HG03439 (cell line): Measurements from ENCODE around the gene ADAMTS15.
"Not testable (repeated sequence)": the region's sequence is repeated elsewhere in the genome, so short reads cannot be mapped to it uniquely, and the experiment has no call there.

ENCODE experiments used
- ATAC-seq: cut with Tn5 transposase; IDR thresholded peaks from one replicate; pipeline ENCODE4 v1.9.1; 2021; ENCODE audit warnings: mild to moderate bottlenecking, moderate library complexity; ENCODE audit not compliant: unreplicated experiment

Gene ADAMTS15

DNA sequence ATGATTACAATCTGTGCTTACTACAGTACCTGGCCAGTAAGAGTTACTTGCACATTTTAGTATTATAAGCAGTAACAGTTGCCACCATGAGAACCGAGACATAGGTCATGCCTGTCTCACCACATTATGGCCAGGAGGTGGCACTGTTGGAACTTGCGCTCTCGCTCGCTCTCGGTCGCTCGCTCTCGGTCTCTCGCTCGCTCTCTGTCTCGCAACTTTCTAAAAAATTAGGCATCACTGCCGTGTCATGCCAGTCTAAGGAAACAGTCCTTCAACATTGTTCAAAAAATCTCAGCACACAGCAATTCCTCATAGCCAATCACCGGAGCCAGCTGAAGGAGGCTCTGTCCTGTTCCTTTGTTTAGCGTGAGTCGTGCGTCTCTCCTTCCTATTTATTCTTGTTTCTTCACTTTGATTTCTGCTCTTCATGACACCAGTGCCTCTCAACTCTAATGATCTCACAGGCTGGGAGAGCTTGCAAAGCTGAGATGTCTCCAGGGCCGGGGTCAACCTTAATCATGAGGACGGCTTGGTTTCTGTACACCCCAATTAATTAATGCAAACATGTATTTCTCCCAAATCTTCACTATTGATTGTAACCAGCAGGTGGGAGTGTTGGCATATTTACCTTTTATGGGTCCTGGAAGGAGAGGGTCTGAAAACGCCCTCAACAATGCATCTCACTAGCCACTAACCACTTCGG, 13.8 kb upstream of the ADAMTS15 start:
- peak; percentile 91 for ATAC-seq

DNA sequence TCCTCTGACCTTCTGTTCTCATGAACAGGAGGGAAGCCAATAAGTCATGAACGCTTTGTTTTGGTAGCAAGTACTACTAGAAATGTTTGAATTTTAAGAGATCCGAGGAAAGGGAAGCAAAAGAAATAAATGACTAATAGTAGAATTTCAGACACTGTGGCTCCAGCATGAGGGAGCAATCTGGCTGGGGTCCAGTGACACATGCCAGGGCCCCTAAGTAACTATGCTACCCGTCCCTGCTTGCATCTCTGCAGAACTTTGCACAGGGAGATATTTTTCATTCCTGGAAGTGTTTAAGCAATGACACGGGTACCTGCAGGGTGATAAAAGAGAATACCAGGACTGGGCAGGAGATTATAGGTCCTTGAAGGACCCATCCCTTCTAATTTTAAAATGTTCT, 12.8 kb upstream of the ADAMTS15 start:
- ATAC-seq = no peak

- no peak for ATAC-seq
These were observed 12.3 kb upstream of the ADAMTS15 start for GRCh38 chr11:130436171-130436570.

DNA sequence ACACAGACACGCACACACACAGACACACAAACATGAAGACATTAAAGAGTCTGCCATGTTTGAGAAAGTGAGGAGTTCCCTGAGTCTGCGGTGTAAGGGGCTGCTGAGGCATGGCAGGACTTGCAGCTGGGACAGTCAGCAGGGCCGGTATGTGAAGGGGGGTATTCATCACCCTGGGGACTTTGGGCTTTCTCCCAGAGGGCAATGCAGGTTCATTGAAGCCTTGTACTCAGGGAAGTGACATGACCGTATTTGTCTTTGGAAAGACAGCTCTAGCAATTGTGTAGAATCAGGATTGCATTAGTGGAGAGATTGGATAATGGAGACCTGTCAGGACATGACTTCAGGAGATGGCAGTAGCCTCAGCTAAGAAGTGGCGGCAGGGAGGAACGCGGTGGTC, 10.6 kb upstream of the ADAMTS15 start:
- ATAC-seq = no peak

GRCh38 chr11:130438401-130439159, 9.9 kb upstream of the ADAMTS15 start:
- ATAC-seq = not testable (repeated sequence)

DNA sequence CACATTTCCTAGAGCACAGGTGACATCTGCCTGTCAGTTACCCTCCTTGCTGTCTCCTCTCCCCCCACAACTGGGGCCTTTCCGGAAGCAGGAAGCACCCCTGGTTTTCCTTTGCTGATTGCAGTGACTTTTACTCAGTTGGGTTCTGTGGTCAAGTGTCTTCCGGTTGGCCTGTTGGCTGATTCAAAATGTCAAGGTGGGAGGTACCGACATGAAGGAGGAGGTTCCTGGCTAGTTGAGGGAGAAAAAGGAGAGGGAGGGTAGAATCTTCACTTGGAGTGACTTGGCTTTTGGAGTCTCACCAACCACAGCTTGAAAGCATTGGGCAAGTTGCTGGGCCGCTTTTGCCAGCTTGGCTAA, 9.3 kb upstream of the ADAMTS15 start:
- no peak for ATAC-seq

- no peak for ATAC-seq
These were observed 8.6 kb upstream of the ADAMTS15 start for GRCh38 chr11:130439876-130440275.

- no peak for ATAC-seq
These were observed 6.7 kb upstream of the ADAMTS15 start for GRCh38 chr11:130441719-130442118.

GRCh38 chr11:130442737-130443136, 5.7 kb upstream of the ADAMTS15 start:
- no peak for ATAC-seq

DNA sequence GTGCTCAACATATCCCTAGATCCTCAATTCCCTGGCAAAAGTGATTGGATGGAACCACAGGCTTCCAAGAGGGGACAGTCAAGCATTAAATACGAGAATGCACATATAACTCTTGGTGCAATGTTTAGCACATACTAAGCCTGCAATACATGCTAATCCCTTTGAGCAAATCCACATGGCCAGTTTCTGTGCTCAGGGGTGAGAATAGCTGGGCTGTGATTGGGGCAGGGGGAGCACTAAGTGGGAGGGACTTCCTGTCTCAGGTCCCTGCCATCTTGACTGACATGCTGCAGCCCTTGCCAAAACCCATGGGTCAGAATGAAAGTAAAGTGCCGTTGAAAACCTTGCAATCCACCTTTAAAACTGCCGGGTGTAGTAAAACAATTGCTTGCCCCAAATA, 2.7 kb upstream of the ADAMTS15 start:
- ATAC-seq = no peak

DNA sequence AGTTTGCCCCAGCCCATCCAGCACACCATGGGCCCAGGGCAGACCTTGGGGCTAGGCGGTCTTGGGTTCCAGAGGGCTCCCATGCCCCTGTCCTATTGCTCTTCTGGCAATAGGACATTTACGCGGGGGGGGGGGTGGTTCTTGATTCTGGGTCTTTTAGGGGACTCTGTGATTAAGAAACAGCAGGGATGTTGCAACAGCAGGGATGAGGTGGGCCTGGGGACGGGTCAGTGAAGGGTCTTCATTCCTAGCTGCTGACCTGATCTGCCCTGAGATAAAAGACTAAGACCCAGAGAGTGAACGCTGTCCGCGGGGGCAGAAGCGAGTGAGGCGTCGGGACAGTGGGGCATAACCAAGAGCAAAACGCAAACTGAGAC, 418 bp upstream of the ADAMTS15 start:
- no peak for ATAC-seq

- no peak for ATAC-seq
These were observed 1.0 kb downstream of the ADAMTS15 start for GRCh38 chr11:130449310-130449990.

GRCh38 chr11:130449996-130450769, 1.7 kb downstream of the ADAMTS15 start:
- no peak for ATAC-seq

DNA sequence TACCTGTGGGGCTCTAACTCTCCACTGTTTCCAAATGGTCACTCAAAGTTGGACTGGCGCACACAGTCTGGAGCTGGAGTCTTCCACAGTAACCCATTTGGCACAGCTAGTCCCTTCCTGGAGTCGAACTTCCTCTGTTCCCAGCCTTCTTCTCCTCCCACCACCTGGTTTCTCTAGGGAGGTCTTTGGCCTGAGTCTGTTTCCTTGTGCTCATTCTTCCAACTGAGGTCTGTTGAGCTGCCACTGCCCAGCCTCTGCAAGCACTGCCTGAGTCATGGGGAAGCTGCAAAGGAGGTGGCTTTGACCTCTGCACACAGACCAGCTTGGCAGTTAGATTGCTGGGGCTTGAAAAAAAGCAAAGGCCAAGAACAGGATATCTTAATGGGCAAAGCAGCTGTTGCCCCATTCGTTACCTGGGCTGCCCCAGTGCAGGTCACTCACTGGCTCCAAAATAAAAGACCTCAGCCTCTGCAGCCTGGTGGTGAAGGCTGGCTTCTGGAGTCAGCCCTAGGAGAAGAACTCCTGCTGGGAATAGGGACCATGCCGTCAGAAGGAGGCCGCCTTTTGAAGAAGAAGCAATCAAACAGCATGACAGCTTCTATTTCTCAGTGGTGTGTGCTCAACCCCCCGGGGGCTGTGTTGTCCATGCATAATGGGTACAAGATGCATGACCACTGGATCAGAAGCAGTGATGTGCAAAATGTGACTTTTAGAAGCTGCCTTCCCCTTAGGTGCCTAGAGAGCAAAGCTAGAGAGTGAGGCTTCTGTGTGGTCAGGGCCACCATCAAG, 3.0 kb downstream of the ADAMTS15 start:
- ATAC-seq = no peak

DNA sequence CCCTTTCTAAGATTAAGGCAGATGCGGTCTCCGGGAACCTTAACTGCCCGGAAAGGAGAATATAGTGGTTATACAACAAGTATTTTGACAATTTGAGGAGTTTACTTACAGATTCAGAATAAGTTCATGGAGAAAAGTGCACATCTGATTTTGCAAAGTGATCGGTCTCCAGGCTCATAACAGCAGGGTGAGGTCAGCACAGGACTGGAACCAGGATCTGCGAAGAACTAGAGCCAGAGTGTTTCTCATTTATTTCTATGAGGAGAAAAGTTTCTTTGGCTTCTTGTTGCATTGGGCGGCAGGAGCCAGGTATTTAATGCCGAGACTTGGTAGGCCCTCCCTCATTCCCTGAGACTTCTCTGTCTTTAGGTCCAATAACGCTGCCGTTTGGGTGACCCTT, 3.7 kb downstream of the ADAMTS15 start:
- ATAC-seq = no peak

GRCh38 chr11:130452940-130453339, 4.5 kb downstream of the ADAMTS15 start:
- ATAC-seq = no peak

GRCh38 chr11:130454491-130455252, 6.2 kb downstream of the ADAMTS15 start:
- ATAC-seq = no peak

GRCh38 chr11:130455483-130456127, 7.2 kb downstream of the ADAMTS15 start:
- ATAC-seq = no peak

DNA sequence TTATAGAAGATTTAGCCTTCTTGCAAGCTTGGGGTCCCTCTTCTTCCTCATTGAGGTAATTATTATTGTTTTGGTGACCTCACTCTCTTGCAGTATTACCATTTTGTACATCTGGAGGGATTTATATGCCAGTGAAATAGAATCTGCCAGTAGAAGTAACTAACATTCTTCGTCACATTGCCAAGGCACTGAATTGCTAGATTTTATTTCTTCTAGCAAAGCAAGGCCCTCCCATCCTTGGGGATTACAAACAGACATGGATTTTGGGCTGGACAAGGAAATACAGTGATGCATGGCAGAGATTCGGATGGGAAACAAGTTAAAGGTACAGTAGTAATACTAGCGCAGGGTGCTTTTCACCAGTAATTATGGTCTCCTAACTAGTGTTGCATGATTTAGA, 7.8 kb downstream of the ADAMTS15 start:
- no peak for ATAC-seq
